Fibroblast of skin of scalp (primary cell): Measurements from ENCODE around the gene ABITRAM.
"Not testable (repeated sequence)": the region's sequence is repeated elsewhere in the genome, so short reads cannot be mapped to it uniquely, and the experiment has no call there.

ENCODE experiments used
- DNase-seq: peaks from one replicate; pipeline ENCODE4 v3.0.0-alpha.2; 2013

The ABITRAM gene

DNA sequence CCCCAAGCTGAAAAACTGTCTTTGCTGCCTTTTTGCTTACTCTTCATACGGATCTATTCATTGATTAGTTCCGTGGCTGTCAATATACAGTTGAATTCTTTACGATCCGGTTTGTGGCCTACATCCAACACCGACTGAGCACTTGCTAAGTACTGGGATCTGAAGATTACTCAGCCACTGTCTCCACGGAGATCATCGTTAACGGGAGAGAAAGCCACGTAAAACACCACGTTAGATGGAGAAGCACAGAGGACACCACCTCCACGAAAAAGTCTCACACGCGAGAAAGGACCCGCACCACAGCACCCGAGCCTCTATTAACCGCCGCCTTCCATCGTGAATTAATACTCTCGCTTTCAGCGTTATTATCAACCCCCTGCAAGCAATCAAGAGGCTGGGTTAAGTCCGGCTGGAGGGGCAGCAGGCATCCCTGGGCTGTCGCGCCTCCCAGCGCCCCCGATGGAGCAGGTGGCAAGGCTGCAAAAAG, 926 bp upstream of the ABITRAM start:
- DNase-seq, result peak; percentile 4

DNA sequence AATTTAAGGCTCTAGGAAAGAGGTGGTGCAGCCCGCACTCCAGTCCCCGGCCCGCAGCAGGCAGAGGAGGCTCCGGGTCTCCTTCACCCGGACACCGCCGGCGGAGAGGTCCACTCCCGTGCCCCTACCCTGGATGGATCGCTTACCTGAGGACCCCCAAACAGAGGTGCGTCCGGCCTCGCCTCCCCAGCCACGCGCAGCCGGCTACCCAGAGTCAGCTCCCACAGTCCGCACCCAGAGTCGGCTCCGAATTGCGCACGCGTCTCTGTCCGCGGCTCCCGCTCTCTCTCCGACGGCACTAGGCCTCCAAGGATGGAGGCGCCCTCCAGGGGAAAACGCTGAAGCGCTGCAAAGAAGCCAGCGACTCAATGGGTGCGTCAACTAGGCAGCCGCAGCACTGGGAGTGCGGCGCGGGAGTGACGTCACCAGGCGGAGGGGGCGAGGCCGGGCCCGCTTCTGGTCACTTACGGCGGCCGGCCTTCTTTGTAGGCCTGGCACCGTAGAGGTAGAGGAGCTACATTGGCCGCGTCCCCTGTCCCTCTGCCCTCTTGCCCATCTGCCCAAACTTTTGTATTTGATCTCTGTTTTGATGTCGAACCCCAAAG, 380 bp upstream of the ABITRAM start, which contains the start of gene ELP1:
Gene ELP1, minus strand, starts transcription at position 407 of the 605 bp plus-strand sequence. CDS start 2,978 bp downstream, outside the sequence.
- DNase-seq, result peak; percentile 96

DNA sequence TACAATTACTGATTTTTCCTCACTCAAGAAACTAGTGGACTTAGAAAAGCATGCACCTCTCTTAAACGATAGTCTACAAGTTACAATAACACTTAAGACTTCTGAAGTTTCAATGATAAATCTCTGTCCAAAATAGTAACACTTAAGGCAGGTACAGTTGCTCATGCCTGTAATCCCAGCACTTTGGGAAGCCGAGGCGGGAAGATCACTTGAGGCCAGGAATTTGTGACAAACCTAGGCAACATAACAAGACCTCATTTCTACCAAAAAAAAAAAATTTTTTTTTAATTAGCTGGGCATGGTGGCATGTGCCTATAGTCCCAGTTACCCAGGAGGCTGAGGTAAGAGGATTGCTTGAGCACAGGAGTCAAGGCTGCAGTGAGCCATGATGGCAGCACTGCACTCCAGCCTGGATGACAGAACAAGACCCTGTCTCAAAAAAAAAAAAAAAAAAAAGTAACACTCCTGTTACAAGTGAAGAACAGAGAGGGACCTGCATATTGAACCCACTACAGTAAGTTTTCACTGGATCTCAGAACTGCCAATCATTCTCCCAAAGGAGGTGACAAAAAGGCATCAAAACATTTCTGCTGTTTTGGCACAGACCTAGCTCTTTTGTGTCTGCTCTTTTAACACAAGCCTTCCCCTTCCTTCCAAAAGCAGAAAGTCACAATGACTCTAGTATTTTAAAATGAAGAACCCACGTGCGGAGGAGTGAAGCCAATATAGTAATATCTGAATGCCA, 3.5 kb downstream of the ABITRAM start:
- DNase-seq, result no peak

DNA sequence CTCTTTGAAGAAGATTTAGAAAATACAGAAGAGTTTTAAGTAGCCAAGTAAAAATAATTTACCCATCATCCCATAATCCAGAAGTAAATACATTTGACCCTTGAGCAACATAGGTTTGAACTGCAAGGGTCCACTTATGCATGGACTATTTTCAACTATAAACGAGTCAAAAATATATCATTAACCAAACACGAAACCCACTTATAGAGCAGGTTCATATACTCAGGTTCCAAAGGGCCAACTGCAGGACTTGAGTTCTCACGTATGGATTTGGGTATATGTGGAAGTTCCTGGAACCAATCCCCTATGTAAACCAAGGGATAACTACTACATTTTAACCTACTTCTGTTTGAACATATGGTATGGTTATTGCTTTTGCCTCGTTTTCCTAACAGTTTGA, 5.8 kb downstream of the ABITRAM start:
- no peak for DNase-seq

DNA sequence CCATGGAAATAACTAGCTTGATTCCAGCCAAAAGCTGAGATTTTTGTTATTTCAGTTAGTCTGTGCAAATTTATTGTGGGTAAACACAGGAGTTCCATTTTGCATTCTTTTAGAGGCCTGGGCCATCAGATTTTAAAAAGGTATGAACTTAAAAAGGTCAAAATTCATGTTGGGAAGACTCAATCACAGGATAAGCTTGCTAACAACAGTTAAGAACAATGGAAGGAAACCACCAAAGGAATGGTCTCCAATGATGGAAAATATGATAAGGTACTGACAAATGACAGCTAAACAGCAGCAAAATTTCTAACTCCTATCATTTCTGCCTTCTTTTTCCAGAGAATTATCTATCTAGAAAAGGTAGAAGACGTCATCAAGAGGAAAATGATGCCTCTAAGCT, 16.0 kb downstream of the ABITRAM start:
- DNase-seq, result no peak

DNA sequence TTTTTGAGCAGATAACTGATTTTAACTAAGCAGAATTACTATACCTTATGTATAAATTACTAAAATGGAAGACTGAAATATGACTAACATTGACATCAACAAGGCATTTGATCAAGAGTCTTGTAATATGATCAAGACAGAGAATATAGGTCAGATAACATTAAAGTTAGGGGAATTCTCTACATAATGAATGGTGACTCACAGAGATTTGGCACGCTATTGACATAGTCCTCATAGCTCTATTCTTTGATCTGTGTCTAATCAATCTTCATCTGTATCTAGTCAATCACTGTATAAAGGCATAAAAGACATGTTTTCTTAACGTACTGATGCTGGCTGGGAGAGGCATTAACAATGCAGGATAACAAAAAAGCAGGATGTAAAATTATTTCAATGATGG, 17.4 kb downstream of the ABITRAM start:
- no peak for DNase-seq

DNA sequence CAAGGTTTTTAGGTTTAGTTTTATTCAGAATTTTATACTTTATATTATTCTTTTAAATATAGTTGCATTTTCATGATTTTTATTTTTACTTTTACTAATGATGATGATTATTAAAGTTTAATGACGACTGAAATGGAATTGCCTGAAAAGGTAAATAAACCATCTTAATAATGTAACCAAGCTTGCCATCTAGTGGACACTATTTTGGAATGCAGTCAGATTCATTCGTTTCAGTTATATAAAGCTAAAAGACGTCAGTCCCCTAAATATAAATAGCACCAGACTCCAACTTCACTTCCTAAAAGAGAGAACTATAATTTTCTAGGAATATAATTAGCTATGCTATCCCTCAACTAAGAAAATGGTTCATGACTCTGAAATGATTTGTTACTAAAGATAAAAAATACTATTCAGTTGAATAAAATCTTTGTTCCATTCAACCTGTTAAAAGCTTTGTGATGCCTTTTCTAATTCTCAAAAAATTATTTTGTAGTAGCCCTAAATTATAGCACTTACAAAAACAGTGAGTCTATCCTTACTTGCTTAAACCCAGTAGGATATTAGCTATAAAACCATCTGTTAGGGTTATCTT, 19.9 kb downstream of the ABITRAM start:
- DNase-seq, result peak; percentile 50

DNA sequence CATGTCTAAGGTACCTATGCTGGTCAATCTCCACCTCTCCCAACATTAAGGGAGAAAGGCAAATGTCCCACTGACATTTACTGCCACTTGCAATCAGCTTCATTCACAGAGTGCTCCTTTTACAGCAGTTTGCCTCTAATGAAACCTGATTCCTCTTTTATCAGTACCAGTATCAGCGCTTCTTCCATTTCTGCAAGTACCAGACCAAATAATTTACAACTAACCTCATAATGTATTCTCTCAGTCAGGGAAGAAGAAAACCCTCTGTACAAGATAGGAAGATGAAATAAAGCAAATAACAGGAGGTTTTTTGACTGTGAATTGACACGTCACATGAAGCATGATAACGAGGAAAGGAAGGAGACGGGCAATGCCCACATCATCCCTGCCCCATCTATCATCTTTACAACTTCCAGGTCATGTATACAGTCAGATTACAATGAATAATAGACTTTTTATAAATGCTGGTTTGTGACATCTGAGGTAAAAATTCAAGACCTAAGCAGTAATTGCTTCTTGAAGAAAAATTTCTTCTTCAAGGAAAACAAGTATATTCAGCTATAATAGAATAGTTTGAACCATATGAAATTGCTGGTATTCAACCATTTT, 21.9 kb downstream of the ABITRAM start:
- no peak for DNase-seq

DNA sequence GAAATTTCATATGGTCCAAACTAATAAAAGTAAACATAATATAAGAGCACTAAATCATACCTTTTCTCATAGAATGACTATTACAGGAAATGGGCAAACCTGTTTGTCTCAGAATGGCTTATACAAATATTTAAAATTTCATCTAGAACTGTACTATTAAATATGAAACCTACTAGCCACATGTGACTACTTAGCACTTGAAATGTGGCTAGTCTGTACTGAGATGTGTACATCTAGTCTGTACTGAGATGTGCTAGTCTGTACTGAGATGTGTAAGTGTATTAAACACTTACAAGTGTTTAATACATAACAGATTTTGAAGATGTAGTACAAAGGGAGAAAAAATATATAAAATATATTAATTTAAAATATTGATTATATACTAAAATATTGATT, 22.4 kb downstream of the ABITRAM start:
- no peak for DNase-seq

DNA sequence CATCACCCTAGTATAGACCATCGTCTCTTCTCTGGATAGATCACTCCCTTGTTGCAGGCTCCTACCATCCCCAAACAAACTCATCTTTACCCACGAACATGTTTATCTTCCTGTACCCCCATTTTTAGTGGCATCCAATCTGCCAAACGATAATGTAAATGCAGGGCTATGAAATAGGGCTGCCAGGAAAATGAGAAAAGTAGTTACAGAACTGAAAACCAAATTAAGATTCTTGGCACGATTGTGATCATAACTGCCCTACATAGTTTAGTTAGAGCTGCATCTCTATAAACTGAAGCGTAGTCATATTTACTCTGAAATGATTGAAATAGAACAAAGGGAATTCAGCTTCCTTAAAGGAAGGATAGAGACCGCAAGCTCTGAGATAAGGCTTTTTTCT, 26.1 kb downstream of the ABITRAM start:
- no peak for DNase-seq

DNA sequence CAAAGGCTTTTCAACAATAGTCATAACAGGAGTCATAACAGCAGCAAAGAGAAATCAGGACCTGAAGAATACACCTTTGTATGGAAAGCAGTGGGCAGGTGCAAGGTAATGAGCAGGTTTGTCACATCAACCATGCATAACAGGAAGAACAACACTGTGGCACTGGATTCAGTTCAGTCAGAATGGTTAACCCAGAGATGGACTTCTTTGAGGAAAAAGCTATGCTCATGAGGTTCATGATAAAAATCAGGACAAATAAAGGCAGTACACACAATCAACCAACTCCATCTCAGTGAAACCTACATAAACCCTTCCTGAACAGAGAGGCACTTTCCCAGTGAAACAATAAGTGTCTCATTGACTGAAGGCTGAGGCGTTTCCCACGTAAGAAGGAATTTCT, 27.0 kb downstream of the ABITRAM start:
- DNase-seq, result no peak

DNA sequence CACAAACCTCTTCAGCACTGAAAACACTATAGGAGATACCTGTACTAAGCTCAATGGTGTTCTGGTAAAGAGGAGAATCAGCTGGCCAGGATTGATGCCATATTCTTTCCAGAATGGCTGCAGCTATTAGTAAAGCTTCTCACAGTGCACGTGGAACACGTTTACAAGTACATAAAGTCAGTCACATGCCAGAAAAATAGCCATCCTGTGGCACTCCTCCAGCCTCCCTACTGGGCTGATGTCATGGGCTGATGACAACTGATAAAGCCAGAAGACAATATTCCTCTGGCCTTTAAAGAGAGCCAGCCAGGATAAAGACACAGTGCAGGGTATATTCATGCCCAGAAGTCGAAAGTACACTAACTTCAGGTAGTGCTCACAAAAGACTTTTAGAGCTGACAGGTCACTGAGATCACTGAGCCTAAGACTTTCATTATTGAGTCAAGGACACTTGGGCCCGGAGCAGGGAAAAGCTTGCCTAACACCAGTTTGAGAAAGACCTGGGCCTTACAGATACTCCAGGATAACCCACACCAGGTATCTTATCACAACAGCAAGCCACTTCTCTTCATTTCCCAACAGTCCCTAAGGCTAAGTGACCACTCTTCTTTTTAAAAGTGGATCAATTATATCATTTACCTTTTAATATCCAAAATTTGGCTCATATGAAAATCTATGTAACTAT, 29.4 kb downstream of the ABITRAM start:
- peak; percentile 24 for DNase-seq

DNA sequence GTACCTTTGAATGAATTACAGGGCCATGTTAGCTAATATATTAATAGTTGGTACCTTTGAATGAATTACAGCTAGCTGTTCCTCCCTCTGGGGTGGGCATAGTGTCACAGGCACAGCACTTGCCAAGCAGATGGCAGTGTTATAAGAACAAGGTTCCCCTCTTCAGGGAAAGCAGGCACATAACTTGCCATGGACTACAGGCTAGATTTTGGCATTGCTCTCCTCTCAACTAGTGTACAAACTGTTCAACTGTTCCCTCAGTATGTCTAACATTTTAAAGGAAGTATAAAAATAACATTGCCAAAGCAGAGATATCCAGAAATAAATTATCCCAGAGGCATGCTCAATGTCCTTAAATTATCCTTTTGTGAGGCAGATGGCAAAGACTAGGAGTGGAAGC, 33.7 kb downstream of the ABITRAM start:
- DNase-seq, result no peak

DNA sequence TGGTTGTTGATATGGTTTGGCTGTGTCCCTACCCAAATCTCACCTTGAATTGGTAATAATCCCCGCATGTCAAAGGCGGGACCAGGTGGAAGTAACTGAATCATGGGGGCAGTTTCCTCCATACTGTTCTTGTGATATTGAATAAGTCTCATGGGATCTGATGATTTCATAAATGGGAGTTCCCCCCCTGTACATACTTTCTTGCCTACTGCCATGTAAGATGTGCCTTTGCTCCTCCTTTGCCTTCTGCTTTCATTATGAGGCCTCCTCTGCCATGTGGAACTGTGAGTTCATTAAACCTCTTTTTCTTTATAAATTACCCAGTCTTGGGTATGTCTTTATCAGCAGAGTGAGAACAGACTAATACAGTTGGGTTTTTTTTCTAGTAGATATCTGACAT, 37.2 kb downstream of the ABITRAM start:
- DNase-seq, result not testable (repeated sequence)

DNA sequence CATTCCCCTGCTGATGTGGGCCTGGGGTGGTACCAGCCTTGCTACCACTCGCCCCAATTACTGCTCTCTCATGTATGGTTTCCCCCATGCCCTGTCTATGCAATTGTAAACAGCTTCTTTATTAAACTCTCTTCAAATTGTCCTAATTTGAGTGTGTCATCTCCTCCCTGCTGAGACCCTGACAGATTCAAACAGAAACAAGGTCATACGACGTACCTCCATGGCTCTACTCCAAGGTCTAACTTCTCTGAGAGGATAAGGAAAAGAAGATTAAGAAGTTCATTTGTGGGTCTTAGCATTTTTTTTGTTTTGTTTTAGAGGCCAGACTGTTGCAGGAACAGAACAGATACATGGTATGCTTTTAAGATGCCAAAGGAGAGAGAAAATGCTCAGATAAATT, 38.0 kb downstream of the ABITRAM start:
- no peak for DNase-seq

DNA sequence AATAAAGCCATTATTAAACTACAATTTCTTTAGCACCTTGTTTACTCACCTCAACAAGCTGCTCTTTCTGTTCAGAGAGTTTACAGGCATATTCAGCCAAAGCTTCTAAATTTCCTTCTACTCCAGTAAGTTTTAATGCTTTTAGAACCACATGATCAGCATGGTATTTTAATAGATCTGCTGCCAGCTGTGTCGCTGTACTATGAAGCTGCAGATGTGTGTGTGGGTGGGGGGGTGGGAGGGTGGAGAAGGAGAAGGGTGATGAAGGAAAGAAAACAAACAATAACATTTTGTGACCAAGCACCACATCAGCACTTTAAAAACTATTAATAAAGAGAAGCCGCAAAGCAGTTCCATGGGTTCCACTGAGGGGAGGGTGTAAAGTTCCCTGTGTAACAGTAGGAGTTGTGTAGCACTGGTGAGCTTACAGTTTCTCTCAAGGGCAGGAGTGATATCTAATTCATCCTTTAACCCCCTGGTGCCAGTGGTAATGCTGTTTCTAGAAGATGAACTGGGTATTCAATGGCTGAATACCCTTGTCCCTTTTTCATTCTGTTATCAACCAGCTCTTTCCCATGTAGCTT, 38.5 kb downstream of the ABITRAM start:
- peak; percentile 22 for DNase-seq

DNA sequence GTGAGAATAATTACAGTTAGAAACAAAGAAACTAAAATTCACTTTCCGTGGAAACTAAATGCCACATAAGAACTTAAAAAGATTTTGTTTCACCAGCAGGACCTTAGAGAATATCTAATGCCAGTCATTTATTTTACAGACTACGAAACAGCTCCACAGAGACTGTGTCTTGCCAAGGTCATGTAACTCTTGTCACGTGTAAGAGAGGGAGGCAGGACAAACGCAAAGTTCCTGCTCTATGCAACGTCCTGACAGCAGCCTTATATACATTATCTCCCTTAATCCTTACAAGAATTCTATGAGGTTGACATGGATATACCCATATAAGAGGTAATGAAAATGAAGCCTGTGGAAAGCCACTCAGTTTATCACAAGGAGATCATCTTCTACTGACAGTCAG, 39.7 kb downstream of the ABITRAM start:
- no peak for DNase-seq

DNA sequence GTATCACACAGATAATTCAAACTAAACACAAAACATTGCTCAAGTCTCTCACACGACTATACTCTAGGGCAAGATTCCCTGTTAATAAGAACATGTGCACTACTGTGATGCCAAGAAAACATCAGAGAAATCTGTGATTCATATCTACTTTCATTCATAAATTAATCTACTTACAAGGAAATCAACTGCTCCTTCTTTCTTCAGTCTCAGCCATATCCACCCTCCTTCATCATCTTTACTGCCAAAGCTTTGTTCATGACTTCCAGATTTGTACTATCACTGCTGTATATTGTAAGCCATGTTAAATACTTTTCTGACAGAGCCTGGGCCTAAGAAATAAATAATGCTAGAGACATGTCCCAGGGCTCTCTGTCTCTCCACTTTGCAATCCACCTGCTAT, 44.0 kb downstream of the ABITRAM start:
- DNase-seq, result no peak

DNA sequence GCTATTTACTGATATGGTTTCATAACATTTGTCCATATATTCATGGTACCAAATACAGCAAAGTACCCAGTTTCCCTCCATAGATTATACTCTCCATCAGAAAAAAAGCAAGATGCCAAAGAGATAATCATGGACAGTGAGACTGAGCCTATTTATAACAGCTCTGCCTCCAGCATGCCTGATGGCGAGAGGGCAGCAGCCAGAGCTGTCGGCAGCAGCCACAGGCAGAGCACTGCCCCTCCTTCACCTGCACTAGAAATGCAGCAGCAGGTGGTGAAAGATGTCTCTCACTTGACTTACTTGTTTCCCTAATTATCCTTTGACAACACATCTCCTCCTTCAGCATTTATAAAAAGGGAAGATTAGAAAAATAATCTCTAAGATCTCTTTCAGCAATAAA, 46.7 kb downstream of the ABITRAM start:
- DNase-seq, result no peak

DNA sequence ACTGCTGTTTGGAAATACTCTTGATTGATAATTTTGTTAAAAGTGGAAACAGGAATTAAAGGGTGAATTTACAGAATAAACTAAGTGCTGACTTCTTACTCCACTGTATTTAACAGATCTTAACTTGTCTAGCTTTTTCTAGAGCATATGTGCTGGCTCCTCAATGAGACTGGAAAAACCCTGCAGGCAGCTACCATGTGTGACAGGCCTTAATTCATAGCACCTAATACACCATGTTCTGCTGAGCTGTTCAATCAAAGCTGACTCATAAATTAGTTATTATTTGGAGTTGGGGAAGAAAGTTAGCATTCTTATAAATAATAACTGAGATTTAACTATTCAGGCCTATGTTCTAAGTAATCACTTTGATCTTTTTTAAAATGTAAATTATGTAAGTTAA, 49.7 kb downstream of the ABITRAM start:
- DNase-seq, result no peak
